ENCODE results near the gene MAP3K10.

GRCh38 chr19:40219721-40220276 lies 28.6 kb downstream of the MAP3K10 start:
- no peak for TF ChIP-seq SMC3 (conservative IDR thresholded peaks at IDR 0.05; ENCODE audit: poor library complexity)
- TF ChIP-seq CTCF (IDR thresholded peaks at IDR 0.05; ENCODE audit: poor library complexity, severe bottlenecking): no peak
- no peak for TF ChIP-seq POLR2AphosphoS5 (IDR thresholded peaks at IDR 0.05)
- TF ChIP-seq TAF1 (IDR thresholded peaks at IDR 0.05; ENCODE audit: low read depth): no peak

All from neural cell (in vitro differentiated cells).